GM19193 (cell line): Measurements from ENCODE around the gene LRBA.

Source experiments
- POLR2A ChIP-seq: IDR thresholded peaks from 4 replicates; pipeline ENCODE4 v1.6.1; 2011; ENCODE audit not compliant: insufficient read depth, insufficient read length; ENCODE audit errors: extremely low read depth

LRBA gene

DNA sequence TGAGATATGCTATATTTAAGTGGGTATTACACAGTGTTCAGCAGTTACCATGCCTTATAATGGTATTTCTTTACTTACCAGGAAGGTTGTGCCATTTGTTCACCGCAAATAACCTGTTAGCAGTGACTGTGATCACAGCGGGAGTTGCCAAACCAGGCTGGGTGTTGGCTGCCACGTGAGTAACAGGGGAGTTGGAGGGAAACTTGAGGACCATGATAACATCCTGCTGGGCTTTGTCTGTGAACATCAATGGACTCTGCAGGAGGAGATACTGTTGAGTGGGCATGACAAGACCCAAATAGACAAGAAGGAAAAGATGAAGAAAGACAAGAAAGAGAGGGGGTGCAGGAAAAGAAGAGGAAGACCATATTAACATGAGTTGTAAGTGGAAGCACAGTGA lies 694.0 kb downstream of the LRBA start:
- TF ChIP-seq POLR2A, result no peak

DNA sequence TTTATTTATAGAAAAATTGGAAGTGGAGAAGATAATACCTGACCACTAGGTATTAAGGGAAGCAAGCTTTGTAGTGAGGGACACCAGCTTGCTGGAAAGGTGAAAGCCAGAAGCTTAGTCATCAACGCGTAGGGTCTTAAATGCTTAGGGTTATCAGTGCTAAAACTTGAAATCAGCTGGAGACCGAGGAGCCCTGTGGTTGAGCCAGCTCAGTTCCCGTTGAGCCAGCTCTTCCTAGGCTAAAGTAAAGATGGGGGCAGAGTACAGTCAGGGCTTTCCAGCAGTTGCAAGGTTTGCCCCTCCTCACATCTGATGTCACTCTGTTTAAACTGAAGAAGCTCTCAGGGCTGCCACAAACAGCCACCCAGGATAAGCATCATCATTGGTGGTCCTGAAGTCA lies 696.1 kb downstream of the LRBA start:
- TF ChIP-seq POLR2A, result no peak

DNA sequence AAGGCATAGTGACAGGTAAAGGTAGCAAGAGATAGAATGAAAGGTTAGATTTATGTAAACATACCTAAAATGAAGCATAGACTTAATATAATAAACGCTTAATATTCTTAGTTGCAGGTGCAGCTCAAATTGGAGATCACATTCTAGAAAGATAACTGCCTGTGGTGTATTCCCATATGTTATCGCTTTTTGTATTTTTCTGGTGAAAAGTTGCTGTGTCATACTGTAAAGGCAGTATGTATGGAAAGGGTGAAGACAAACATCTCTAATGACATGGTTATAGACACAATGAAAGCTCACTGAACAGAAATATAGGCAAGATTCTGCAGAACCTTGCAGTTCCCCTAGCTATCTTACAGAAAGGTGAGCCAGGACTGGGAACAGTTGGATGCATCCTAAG lies 696.6 kb downstream of the LRBA start:
- TF ChIP-seq POLR2A, result no peak

DNA sequence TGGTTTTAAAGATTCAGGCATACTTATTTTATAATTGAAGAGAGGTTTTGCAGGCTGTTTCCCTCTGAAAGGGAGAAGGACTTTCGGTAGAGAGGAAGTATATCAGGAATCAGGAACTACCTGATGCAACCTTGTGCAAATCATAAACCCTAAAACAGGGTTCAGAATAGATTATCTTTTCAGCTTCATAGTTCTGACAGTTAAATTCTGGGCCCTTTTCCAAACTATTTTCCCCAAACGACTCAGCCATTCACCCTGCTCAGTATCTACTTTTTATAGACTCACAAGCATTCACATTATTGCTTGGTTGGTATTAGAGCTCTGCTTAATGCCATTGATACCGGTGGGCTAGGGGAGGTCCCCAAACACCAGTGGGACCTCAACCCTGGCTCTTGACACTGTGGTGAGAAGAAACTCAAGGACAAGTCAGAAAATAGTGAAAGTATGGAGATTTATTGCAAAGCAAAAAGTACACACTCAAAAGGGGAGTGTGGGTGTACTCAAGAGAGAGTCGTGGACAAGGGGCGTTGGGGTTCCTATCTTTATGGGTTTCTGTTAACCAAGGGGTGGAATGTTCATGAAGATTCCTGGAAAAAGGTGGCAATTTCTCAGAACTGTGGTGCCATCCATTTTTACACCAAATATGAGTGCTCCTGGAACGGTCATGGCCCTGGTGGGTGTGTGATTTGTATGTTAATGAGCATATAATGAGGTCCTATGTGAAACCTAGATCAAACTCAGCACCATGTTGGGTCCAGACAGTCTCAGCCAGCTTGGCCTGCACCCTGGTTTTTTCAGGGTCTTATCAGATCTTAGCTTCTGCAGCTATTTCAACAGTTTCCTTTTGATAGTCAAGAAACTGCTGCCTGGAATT lies 698.5 kb downstream of the LRBA start:
- no peak for TF ChIP-seq POLR2A

DNA sequence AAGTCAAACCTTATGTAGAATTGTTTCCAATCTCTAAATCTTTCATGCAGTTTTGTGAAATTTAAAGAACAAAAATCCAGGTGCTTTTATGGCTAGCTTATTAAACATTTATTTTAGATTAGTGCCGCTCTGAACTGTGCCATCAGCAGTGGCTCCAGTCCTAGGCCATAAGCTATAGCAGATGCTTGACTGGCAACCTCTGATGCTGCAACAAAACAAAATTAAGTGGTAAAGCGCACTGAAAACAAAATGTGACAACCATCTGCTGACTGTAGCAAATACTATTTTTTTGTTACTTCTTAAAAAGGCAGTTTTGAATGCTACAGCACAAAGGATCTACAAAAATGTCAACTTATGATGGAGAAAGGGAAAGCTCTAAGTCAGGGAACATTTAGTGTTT lies 699.4 kb downstream of the LRBA start:
- no peak for TF ChIP-seq POLR2A

DNA sequence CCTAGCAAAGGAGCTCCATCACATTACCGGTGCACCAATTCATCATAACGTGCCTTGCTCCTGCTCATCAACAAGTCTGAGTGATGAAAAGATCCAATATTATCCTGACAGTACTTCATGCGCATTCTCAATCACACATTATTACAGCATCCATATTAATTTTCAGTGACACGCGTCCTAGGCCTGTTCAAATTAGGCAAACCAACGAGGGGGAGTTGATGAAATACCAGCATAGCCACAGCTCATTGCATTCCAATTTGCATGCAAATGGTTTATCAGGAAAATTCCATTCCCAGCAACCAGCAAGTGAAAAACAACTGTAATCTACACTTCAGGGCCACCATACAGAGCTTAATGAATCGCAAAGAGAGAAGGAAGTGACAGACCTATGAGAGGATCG lies 699.9 kb downstream of the LRBA start:
- TF ChIP-seq POLR2A, result no peak

DNA sequence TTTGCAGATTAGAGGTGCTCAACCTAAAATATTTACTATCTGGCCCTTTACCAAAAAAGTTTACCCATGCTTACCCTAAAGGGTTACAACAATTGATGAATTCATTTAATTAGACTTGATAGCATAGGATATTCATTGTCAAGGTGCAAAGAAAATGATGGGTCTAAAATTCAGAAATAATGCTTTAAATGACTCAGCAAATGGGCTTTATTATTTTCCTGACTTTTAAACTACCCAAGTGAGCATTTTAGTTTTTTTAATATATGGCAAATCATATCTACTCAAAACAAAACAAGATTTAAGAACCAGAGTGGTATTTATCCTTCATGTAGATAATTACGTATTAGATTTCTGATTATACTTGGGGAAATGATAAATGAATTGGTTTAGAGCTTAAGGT lies 701.1 kb downstream of the LRBA start:
- TF ChIP-seq POLR2A, result no peak

DNA sequence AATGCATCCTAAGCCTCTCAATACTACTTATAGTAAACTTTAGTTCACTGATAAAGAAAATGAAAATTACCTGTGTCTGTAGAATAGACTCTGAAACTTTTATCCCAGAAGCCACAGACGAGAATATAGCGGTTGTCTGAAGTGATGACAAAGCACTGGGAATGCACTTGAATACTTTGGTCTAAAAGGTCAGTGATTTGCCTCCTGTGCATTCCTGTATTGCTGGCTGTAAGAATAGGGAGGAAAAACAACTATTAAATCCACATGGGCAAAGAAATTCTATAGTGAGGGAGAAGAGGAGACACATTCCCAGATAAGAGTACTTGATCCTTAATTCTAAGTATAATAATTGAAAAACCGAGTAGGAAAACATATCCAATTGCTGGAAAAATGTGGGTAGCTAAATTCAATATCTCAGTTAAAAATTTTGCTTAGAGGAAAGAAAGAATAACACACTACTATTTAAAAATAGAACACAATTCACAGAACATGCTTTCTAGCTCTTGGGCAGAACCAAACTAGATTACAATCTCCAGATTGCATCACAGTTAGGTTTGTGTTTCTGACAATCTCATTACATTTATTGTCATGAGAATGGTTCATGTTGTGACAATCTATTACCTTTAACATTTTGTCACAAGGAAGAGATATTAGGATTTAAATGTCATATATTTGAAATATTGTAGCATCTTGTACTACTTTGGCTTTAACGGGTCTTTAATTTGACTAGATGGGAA lies 704.8 kb downstream of the LRBA start:
- TF ChIP-seq POLR2A, result no peak

DNA sequence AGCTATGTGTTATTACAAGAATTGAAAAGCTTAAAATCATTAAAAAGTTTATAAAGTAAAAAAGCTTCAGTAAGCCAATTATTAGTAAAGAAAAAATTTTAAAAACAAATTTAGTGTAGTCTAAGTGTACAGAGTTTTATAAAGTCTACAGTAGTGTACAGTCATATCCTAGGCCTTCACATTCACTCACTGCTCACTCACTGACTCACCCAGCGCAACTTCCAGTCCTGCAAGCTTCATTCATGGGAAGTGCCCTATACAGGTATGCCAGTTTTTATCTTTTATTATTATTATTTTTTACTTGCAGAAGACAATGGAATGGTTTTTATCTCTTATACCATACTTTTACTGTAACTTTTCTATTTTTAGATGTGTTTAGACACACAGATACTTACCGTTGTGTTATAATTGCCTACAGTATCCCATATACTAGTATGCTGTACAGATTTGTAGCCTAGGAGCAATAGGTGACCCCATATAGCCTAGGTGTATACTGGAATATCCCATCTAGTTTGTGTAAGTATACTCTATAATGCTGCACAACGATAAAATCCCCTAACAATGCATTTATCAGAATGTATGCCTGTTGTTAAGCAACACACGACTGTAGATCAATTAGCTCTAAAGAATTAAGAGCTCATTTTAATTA lies 706.1 kb downstream of the LRBA start:
- TF ChIP-seq POLR2A, result no peak

DNA sequence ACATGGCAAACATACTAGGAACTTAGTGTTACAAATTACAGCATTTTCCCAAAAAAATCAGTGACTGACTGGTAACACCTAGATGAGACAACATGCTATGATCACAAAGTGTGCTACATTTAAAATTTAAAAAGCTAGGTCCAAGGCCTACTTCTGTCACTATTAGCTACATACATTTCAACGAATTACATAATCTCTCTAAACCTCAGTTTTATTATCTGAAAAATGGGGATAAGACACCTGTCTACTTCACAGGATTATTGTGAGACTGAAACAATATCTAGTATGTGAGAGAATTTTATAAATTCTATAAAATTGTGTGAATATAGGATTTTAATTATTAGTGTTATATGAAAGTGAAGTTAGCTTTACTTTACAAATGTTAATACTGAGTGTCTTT lies 708.4 kb downstream of the LRBA start:
- no peak for TF ChIP-seq POLR2A

DNA sequence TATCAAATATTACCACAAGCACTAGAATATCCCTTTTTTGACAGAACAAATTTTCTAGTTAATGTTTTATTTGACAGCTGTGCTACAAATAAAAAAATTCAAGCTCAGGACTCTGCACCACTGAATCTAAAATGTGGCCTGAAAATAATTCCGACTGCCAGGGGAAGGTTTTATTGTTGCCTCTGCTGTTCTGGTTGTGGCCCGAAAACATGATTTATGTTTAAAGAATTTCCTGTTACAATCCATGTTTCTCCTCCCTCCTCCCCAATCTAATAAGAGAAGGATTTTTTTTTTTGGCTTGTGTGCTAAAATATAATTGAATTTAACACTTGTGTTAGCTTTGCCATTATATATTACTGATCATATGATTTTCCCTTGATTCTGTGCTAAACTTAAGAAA lies 709.1 kb downstream of the LRBA start:
- TF ChIP-seq POLR2A, result no peak

DNA sequence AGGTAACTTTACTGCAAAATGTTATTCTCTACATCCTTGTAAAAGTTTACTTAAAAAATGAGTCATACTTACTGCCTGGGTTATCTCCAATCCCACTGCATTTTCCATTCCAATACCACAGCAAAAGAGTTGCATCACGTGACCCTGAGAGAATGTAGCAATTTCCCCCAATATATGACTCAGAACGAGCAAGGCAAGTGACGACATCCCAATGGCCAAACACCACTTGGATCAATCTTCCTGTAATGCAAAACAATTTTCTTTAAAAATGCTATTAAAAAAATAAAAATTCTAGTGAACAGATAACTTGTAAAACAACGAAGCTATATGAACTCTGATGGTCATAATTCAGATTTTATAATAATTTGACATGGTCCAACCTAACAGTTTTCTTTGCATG lies 712.5 kb downstream of the LRBA start:
- TF ChIP-seq POLR2A, result no peak

DNA sequence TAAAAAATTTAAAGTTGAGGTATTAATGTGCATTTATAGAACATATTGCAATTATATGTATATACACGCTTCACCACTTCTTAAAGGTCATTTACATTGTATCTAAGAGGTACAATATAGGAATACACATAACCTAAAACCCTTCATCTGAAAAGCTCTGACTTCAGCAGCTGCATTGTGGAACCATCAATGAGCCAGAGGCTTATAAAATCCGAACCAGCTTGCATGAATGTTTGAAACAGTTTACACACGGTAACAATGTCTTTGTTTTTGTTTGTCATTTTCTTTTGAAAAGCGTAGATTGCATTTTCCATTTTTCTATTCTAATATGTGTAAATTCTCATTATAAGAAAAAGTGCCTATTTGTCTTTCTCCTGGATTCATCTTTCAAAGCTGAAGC lies 715.3 kb downstream of the LRBA start:
- no peak for TF ChIP-seq POLR2A

DNA sequence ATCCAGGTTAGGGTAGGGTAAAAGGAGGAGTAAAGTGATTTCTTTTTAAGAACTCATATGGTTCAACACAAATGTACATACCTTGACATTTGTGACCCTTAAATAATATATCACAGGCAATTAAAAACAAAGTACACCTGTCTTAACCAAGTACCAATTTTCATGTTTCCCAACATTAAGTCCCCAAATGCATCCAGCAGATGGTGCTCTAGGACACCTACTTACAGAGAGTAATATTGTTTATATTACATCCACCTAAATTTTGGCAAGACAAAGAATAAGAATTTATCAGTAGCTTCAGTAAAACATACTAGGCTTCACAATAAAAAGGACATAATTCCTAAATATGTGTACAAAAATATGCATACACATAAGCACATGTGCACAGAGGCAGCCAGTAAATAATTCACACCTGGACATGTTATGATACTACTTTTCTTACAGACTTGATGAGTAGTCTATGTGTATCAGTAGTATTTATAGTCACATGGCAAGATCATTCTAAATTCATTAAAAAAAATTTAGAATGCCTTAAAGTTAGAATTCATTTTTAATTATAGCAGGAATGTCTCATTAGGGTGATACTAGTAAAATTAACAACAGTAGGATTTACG lies 717.1 kb downstream of the LRBA start:
- TF ChIP-seq POLR2A, result no peak

DNA sequence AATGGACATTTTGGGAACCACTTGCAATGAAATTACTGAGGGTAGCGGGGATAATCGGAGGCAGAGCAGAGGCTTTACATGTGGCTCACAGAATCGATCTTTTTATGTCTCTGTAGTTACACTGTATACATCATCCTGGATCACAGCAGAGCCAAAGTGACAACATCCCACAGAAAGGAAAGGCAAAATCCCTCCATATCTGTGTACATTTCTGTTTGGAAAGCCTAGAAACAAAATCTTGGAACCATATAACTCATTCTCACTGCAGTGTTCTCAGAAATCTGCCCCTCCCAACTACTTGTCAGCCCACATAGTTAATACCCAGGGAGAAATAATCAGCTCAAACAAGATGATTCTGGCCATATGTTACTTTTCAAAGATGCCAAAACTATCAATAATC lies 725.2 kb downstream of the LRBA start:
- TF ChIP-seq POLR2A, result no peak
